ENCODE data around the gene GPR108. TPM values are rescaled to one million over a fixed set of nuclear protein-coding genes. Genes with fewer than 3 reads are reported as not detected.

GPR108 gene
- total and polyA plus RNA-seq, 4 donors, result 17.2 to 34.2 (median 30.5) TPM

DNA sequence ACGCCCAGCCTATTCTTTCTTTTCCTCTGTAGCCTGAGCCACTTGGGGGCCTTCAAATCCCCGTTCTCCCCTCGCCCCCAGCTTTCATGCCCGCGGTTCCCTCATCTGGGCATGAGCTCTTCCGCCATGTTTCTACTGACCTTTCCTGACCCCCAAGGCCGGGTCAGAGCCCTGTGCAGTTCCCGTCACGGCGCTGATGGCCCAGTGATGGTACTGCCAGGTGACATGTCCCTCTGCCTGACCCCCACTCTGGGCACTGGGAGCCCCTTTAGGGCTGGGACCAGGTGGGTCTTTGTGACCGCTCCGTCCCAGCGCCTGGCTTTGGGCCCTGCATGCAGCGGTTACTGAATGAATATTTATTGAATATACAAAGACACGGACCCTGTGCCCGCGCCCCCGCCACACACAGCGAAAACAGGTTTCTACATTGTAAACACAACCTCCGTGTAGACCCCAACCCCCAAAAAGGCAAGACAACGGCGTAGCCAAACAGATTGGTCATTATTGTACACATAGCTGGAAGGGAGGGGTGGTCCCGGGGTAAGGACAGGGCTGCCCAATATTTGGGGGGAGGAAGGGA lies 7.7 kb downstream of the GPR108 start:
- Histone ChIP-seq H3K9me3 (ENCODE audit: control insufficient read depth in 4 of 4, low read length in 3 of 4) (no peaks in the 10 kb centered on the region), H3K4me1 (ENCODE audit: control insufficient read depth in 4 of 4, insufficient read depth in 4 of 4, low read length in 3 of 4) (peaks cover 7 to 44% (median 31%) of the 10 kb centered on the region in 4 donors), H3K27ac (ENCODE audit: low read depth in 1 of 2, low read length in 2 of 2) (peak overlapping the region; percentile 97 to 99), H3K36me3 (ENCODE audit: control insufficient read depth in 4 of 4, insufficient read depth in 3 of 4, low read depth in 1 of 4, low read length in 3 of 4) (peaks cover 0 to 11% (median 2%) of the 10 kb centered on the region in 4 donors), H3K9ac (ENCODE audit: low read depth in 1 of 2, low read length in 2 of 2) (peak overlapping the region; percentile 53 to 76), H3K4me3 (ENCODE audit: low read depth in 1 of 3, low read length in 3 of 3) (peak overlapping the region; percentile 36 to 64 (median 61)), H3K27me3 (ENCODE audit: control insufficient read depth in 4 of 4, insufficient read depth in 4 of 4, low read length in 3 of 4) (no peaks in the 10 kb centered on the region)
- 43% methylated on average over 23 of the region's 23 CpGs for WGBS
- no peak for DNase-seq (ENCODE audit: low spot score)
- TF ChIP-seq GABPA (IDR thresholded peaks at IDR 0.05 in 1 of 2, conservative IDR thresholded peaks at IDR 0.05 in 1 of 2), result no peak
- TF ChIP-seq, protein P1, sequence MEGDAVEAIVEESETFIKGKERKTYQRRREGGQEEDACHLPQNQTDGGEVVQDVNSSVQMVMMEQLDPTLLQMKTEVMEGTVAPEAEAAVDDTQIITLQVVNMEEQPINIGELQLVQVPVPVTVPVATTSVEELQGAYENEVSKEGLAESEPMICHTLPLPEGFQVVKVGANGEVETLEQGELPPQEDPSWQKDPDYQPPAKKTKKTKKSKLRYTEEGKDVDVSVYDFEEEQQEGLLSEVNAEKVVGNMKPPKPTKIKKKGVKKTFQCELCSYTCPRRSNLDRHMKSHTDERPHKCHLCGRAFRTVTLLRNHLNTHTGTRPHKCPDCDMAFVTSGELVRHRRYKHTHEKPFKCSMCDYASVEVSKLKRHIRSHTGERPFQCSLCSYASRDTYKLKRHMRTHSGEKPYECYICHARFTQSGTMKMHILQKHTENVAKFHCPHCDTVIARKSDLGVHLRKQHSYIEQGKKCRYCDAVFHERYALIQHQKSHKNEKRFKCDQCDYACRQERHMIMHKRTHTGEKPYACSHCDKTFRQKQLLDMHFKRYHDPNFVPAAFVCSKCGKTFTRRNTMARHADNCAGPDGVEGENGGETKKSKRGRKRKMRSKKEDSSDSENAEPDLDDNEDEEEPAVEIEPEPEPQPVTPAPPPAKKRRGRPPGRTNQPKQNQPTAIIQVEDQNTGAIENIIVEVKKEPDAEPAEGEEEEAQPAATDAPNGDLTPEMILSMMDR (IDR thresholded peaks at IDR 0.05; ENCODE audit: low read depth, low read length, missing input control), result no peak
- no peak for TF ChIP-seq FOXA2 (IDR thresholded peaks at IDR 0.05)
- no peak for TF ChIP-seq FOXA1 (IDR thresholded peaks at IDR 0.05)
- peak; percentile 69 to 93 for TF ChIP-seq RXRA (IDR thresholded peaks at IDR 0.05)
- TF ChIP-seq HNF4G (IDR thresholded peaks at IDR 0.05), result no peak
- TF ChIP-seq JUND (IDR thresholded peaks at IDR 0.05), result no peak
- TF ChIP-seq, protein P2, sequence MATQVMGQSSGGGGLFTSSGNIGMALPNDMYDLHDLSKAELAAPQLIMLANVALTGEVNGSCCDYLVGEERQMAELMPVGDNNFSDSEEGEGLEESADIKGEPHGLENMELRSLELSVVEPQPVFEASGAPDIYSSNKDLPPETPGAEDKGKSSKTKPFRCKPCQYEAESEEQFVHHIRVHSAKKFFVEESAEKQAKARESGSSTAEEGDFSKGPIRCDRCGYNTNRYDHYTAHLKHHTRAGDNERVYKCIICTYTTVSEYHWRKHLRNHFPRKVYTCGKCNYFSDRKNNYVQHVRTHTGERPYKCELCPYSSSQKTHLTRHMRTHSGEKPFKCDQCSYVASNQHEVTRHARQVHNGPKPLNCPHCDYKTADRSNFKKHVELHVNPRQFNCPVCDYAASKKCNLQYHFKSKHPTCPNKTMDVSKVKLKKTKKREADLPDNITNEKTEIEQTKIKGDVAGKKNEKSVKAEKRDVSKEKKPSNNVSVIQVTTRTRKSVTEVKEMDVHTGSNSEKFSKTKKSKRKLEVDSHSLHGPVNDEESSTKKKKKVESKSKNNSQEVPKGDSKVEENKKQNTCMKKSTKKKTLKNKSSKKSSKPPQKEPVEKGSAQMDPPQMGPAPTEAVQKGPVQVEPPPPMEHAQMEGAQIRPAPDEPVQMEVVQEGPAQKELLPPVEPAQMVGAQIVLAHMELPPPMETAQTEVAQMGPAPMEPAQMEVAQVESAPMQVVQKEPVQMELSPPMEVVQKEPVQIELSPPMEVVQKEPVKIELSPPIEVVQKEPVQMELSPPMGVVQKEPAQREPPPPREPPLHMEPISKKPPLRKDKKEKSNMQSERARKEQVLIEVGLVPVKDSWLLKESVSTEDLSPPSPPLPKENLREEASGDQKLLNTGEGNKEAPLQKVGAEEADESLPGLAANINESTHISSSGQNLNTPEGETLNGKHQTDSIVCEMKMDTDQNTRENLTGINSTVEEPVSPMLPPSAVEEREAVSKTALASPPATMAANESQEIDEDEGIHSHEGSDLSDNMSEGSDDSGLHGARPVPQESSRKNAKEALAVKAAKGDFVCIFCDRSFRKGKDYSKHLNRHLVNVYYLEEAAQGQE (IDR thresholded peaks at IDR 0.05), result no peak
- TF ChIP-seq, protein P3, sequence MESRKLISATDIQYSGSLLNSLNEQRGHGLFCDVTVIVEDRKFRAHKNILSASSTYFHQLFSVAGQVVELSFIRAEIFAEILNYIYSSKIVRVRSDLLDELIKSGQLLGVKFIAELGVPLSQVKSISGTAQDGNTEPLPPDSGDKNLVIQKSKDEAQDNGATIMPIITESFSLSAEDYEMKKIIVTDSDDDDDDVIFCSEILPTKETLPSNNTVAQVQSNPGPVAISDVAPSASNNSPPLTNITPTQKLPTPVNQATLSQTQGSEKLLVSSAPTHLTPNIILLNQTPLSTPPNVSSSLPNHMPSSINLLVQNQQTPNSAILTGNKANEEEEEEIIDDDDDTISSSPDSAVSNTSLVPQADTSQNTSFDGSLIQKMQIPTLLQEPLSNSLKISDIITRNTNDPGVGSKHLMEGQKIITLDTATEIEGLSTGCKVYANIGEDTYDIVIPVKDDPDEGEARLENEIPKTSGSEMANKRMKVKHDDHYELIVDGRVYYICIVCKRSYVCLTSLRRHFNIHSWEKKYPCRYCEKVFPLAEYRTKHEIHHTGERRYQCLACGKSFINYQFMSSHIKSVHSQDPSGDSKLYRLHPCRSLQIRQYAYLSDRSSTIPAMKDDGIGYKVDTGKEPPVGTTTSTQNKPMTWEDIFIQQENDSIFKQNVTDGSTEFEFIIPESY (IDR thresholded peaks at IDR 0.05), result no peak
- TF ChIP-seq, protein P4, sequence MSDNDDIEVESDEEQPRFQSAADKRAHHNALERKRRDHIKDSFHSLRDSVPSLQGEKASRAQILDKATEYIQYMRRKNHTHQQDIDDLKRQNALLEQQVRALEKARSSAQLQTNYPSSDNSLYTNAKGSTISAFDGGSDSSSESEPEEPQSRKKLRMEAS (IDR thresholded peaks at IDR 0.05), result no peak
- TF ChIP-seq YY1 (IDR thresholded peaks at IDR 0.05), result peak; percentile 88
- TF ChIP-seq NR2F2 (IDR thresholded peaks at IDR 0.05), result peak; percentile 68
- no peak for TF ChIP-seq TAF1 (conservative IDR thresholded peaks at IDR 0.05)
- TF ChIP-seq RAD21 (IDR thresholded peaks at IDR 0.05), result no peak
- TF ChIP-seq HNF4A (conservative IDR thresholded peaks at IDR 0.05), result no peak
- TF ChIP-seq, protein P5, sequence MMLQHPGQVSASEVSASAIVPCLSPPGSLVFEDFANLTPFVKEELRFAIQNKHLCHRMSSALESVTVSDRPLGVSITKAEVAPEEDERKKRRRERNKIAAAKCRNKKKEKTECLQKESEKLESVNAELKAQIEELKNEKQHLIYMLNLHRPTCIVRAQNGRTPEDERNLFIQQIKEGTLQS (IDR thresholded peaks at IDR 0.05), result no peak
- TF ChIP-seq EGR1 (IDR thresholded peaks at IDR 0.05; ENCODE audit: low read depth in 2 of 2), result peak in 1 of 2 donors; percentile 5
- no peak for TF ChIP-seq SP1 (IDR thresholded peaks at IDR 0.05)
